Choroid plexus epithelial cell (primary cell): ENCODE data around the gene BAAT.

Source experiments
- DNase-seq: peaks from one replicate; pipeline ENCODE4 v3.0.0-alpha.2; 2010; ENCODE audit warnings: low read depth
- H3K4me3 ChIP-seq: 2 replicates; pipeline ENCODE4 v1.5.1; 2011; ENCODE audit warnings: low read depth, mild to moderate bottlenecking, control low read depth, low read length, moderate library complexity
- CTCF ChIP-seq: conservative IDR thresholded peaks from 2 replicates; pipeline ENCODE4 v1.5.1; 2011; ENCODE audit warnings: low read depth, mild to moderate bottlenecking, control low read depth, inconsistent platforms, low read length, moderate library complexity

BAAT gene

GRCh38 chr9:101427358-101427757, 42.6 kb upstream of the BAAT start:
- no peak for DNase-seq
- H3K4me3 ChIP-seq: no peak overlapping the region
- TF ChIP-seq CTCF: no peak

GRCh38 chr9:101421653-101422065, 36.9 kb upstream of the BAAT start:
- H3K4me3 ChIP-seq: no peak overlapping the region
- TF ChIP-seq CTCF: no peak
- DNase-seq: peak; percentile 86

- DNase-seq: no peak
- no peak overlapping the region for H3K4me3 ChIP-seq
- no peak for TF ChIP-seq CTCF
These were observed 35.1 kb upstream of the BAAT start for GRCh38 chr9:101419863-101420262.

GRCh38 chr9:101418518-101419430, 34.0 kb upstream of the BAAT start:
- no peak overlapping the region for H3K4me3 ChIP-seq
- DNase-seq: no peak
- TF ChIP-seq CTCF: no peak

GRCh38 chr9:101417977-101418376, 33.2 kb upstream of the BAAT start:
- no peak overlapping the region for H3K4me3 ChIP-seq
- TF ChIP-seq CTCF: no peak
- peak; percentile 6 for DNase-seq

- no peak for TF ChIP-seq CTCF
- DNase-seq: no peak
- no peak overlapping the region for H3K4me3 ChIP-seq
These were observed 32.6 kb upstream of the BAAT start for GRCh38 chr9:101417389-101417788.

- TF ChIP-seq CTCF: no peak
- H3K4me3 ChIP-seq: no peak overlapping the region
- DNase-seq: no peak
These were observed 30.8 kb upstream of the BAAT start for GRCh38 chr9:101415578-101415977.
